ENCODE measurements around the gene IQCH.
"Not testable (repeated sequence)": the region's sequence is repeated elsewhere in the genome, so short reads cannot be mapped to it uniquely, and the experiment has no call there.

Gene IQCH

DNA sequence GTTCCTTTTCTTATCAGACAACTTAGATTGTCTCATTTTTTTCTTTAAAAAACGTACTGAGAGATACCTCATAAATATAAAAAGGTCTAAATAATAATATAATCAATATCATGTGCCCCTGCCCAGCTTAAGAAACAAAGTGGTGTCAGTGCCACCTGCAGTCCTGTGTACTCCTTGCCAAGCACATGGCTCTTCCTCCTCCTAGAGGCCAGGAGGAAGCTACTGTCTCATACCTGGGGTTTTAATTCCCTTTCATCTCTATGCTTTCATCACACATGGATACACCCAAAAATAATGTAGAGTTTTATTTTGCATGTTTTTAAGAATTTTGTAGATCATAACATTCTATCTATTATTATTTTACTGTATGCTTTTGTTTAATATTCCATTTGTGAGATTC, 167.7 kb downstream of the IQCH start:
- Histone ChIP-seq H3K27ac (no peak overlapping the region), H3K4me3 (no peak overlapping the region), H3K36me3 (ENCODE audit: insufficient read depth, low read length) (no peaks in the 10 kb centered on the region), H3K9ac (ENCODE audit: insufficient read length) (no peak overlapping the region), H3K9me3 (ENCODE audit: low read depth, low read length) (no peaks in the 10 kb centered on the region)
- TF ChIP-seq FOXP2 (optimal IDR thresholded peaks at IDR 0.05; ENCODE audit: control extremely low read depth, extremely low read length, insufficient read depth) (no peak), POLR2AphosphoS5 (IDR thresholded peaks at IDR 0.05; ENCODE audit: borderline replicate concordance, low read depth, low read length) (no peak), EZH2 (IDR thresholded peaks at IDR 0.05) (no peak)
- DNase-seq (ENCODE audit: low read depth, low spot score) = no peak

DNA sequence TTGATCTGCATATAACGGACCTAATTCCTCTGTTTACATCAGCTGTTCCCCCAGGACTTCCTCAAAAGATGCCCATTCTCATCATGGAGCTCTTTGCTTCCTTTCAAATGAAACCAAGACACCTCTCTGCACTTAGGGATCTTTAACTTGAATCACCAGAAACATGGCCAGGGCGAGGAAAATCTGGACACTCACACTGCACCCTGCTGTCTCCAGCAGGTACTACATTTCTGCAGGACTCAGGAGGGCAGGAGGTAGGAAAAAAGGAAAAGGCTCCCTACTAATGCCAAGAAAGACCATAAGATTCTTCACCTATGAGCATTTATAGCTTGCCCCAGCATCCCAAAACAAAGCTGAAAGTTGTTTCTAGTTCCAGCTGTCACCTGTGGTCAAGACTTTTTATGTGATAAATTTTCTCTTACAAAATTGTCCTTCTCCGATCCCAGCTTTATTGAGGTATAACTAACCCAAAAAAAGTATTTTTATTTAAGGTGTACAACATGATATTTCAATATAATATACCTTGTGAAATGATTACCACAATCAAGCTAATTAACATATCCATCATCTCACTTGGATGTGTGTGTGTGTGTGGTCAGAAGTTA, 179.0 kb downstream of the IQCH start:
- no peak overlapping the region for H3K27ac ChIP-seq
- DNase-seq (ENCODE audit: low read depth, low spot score) = no peak
- no peaks in the 10 kb centered on the region for H3K36me3 ChIP-seq (ENCODE audit: insufficient read depth, low read length)
- no peak overlapping the region for H3K4me3 ChIP-seq
- no peaks in the 10 kb centered on the region for H3K9me3 ChIP-seq (ENCODE audit: low read depth, low read length)
- TF ChIP-seq EZH2 (IDR thresholded peaks at IDR 0.05) (no peak), FOXP2 (optimal IDR thresholded peaks at IDR 0.05; ENCODE audit: control extremely low read depth, extremely low read length, insufficient read depth) (no peak)
- H3K9ac ChIP-seq (ENCODE audit: insufficient read length) = no peak overlapping the region

GRCh38 chr15:67436351-67437250, 182.0 kb downstream of the IQCH start:
- not testable (repeated sequence) for H3K9me3 ChIP-seq (ENCODE audit: low read depth, low read length); H3K9ac ChIP-seq (ENCODE audit: insufficient read length); H3K27ac ChIP-seq; H3K36me3 ChIP-seq (ENCODE audit: insufficient read depth, low read length); DNase-seq (ENCODE audit: low read depth, low spot score); H3K4me3 ChIP-seq

DNA sequence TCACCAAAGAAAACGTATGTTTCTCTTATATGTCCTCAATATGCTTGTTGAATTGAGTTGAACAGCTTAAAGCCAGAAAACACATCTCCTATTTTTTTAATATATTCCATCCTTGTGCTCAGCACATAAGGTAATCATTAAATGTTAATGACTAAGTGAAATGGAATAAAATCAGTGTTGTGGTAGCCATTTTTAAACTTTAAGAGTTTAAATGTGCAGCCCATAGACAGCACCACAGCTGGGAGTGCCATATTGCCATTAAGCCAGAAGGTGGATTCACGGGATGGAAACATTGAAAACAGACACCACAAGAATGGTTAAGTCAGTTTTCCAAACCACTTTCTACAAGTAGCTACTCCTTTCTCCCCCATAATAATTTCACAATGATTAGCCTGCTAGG, 189.5 kb downstream of the IQCH start:
- TF ChIP-seq FOXP2 (optimal IDR thresholded peaks at IDR 0.05; ENCODE audit: control extremely low read depth, extremely low read length, insufficient read depth) (no peak), EZH2 (IDR thresholded peaks at IDR 0.05) (no peak), POLR2AphosphoS5 (IDR thresholded peaks at IDR 0.05; ENCODE audit: borderline replicate concordance, low read depth, low read length) (no peak)
- Histone ChIP-seq H3K9me3 (ENCODE audit: low read depth, low read length) (no peaks in the 10 kb centered on the region), H3K9ac (ENCODE audit: insufficient read length) (no peak overlapping the region), H3K36me3 (ENCODE audit: insufficient read depth, low read length) (no peaks in the 10 kb centered on the region), H3K4me3 (no peak overlapping the region), H3K27ac (no peak overlapping the region)
- no peak for DNase-seq (ENCODE audit: low read depth, low spot score)

GRCh38 chr15:67446449-67446848, 191.9 kb downstream of the IQCH start:
- TF ChIP-seq FOXP2 (optimal IDR thresholded peaks at IDR 0.05; ENCODE audit: control extremely low read depth, extremely low read length, insufficient read depth) (no peak), POLR2AphosphoS5 (IDR thresholded peaks at IDR 0.05; ENCODE audit: borderline replicate concordance, low read depth, low read length) (no peak), EZH2 (IDR thresholded peaks at IDR 0.05) (no peak)
- no peak for DNase-seq (ENCODE audit: low read depth, low spot score)
- H3K4me3 ChIP-seq = no peak overlapping the region
- H3K27ac ChIP-seq = no peak overlapping the region
- H3K9ac ChIP-seq (ENCODE audit: insufficient read length) = no peak overlapping the region
- H3K36me3 ChIP-seq (ENCODE audit: insufficient read depth, low read length) = no peaks in the 10 kb centered on the region
- no peaks in the 10 kb centered on the region for H3K9me3 ChIP-seq (ENCODE audit: low read depth, low read length)

DNA sequence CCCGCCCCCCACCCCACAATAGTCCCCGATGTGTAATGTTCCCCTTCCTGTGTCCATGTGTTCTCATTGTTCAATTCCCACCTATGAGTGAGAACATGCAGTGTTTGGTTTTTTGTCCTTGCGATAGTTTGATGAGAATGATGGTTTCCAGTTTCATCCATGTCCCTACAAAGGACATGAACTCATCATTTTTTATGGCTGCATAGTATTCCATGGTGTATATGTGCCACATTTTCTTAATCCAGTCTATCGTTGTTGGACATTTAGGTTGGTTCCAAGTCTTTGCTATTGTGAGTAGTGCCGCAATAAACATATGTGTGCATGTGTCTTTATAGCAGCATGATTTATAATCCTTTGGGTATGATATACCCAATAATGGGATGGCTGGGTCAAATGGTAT, 193.8 kb downstream of the IQCH start:
- not testable (repeated sequence) for H3K27ac ChIP-seq; H3K36me3 ChIP-seq (ENCODE audit: insufficient read depth, low read length); DNase-seq (ENCODE audit: low read depth, low spot score); H3K9me3 ChIP-seq (ENCODE audit: low read depth, low read length); H3K4me3 ChIP-seq; H3K9ac ChIP-seq (ENCODE audit: insufficient read length)

DNA sequence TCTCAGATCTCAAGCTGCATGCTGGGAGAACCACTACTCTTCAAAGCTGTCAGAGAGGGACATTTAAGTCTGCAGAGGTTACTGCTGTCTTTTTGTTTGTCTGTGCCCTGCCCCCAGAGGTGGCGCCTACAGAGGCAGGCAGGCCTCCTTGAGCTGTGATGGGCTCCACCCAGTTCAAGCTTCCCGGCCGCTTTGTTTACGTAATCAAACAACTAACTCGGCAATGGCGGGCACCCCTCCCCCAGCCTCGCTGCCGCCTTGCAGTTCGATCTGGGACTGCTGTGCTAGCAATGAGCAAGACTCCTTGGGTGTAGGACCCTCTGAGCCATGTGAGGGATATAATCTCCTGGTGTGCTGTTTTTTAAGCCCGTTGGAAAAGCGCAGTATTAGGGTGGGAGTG, 199.1 kb downstream of the IQCH start:
- not testable (repeated sequence) for H3K36me3 ChIP-seq (ENCODE audit: insufficient read depth, low read length); DNase-seq (ENCODE audit: low read depth, low spot score); H3K9me3 ChIP-seq (ENCODE audit: low read depth, low read length); H3K9ac ChIP-seq (ENCODE audit: insufficient read length); H3K27ac ChIP-seq; H3K4me3 ChIP-seq

- Histone ChIP-seq H3K36me3 (ENCODE audit: insufficient read depth, low read length) (no peaks in the 10 kb centered on the region), H3K4me3 (no peak overlapping the region), H3K27ac (no peak overlapping the region), H3K9me3 (ENCODE audit: low read depth, low read length) (no peaks in the 10 kb centered on the region), H3K9ac (ENCODE audit: insufficient read length) (no peak overlapping the region)
- TF ChIP-seq POLR2AphosphoS5 (IDR thresholded peaks at IDR 0.05; ENCODE audit: borderline replicate concordance, low read depth, low read length) (no peak), FOXP2 (optimal IDR thresholded peaks at IDR 0.05; ENCODE audit: control extremely low read depth, extremely low read length, insufficient read depth) (no peak), EZH2 (IDR thresholded peaks at IDR 0.05) (no peak)
- no peak for DNase-seq (ENCODE audit: low read depth, low spot score)
These were observed 202.3 kb downstream of the IQCH start for GRCh38 chr15:67456677-67457529.
